H9 (cell line): ENCODE results near the gene TUBGCP6. TPM values are rescaled to one million over a fixed set of nuclear protein-coding genes. Genes with fewer than 3 reads are reported as not detected.
A peak's percentile ranks its signal among the peaks of the same experiment; 100 is the strongest.

ENCODE experiments used
- DNase-seq: peaks from one replicate; pipeline ENCODE4 v3.0.0-alpha.2; 2017
- H2AFZ ChIP-seq: one replicate; pipeline ENCODE4 v1.6.1; 2013; ENCODE audit warnings: mild to moderate bottlenecking, low read length, control low read depth, moderate library complexity
- H2AK5ac ChIP-seq: 2 replicates; pipeline ENCODE4 v1.6.1; 2013; ENCODE audit warnings: low read length, control low read depth, mixed read lengths; ENCODE audit not compliant: insufficient read length
- H2BK120ac ChIP-seq: one replicate; pipeline ENCODE4 v1.6.1; 2013; ENCODE audit warnings: low read depth, mild to moderate bottlenecking, low read length, control low read depth, inconsistent platforms; ENCODE audit not compliant: poor library complexity, severe bottlenecking
- H2BK12ac ChIP-seq: 2 replicates; pipeline ENCODE4 v1.6.1; 2013; ENCODE audit warnings: low read length, control low read depth, mixed read lengths, low read depth; ENCODE audit not compliant: insufficient read length
- H2BK15ac ChIP-seq: 2 replicates; pipeline ENCODE4 v1.6.1; 2013; ENCODE audit warnings: low read depth, low read length, control low read depth
- H2BK20ac ChIP-seq: one replicate; pipeline ENCODE4 v1.6.1; 2013; ENCODE audit warnings: low read depth, mild to moderate bottlenecking, low read length, control low read depth, inconsistent platforms; ENCODE audit not compliant: poor library complexity, severe bottlenecking
- H2BK5ac ChIP-seq: 2 replicates; pipeline ENCODE4 v1.6.1; 2013; ENCODE audit warnings: low read length, control low read depth, mixed read lengths; ENCODE audit not compliant: insufficient read length
- H3K14ac ChIP-seq: 2 replicates; pipeline ENCODE4 v1.6.1; 2013; ENCODE audit warnings: low read length, control low read depth; ENCODE audit not compliant: insufficient read depth
- H3K18ac ChIP-seq: 2 replicates; pipeline ENCODE4 v1.6.1; 2013; ENCODE audit warnings: low read depth, mild to moderate bottlenecking, mixed read lengths, low read length, control low read depth; ENCODE audit not compliant: insufficient read length
- H3K23ac ChIP-seq: 2 replicates; pipeline ENCODE4 v1.6.1; 2013; ENCODE audit warnings: low read length, control low read depth, mixed read lengths, low read depth; ENCODE audit not compliant: insufficient read length
- H3K23me2 ChIP-seq: 2 replicates; pipeline ENCODE4 v1.6.1; 2013; ENCODE audit warnings: low read depth, mild to moderate bottlenecking, mixed read lengths, low read length, control low read depth; ENCODE audit not compliant: insufficient read length, poor library complexity, severe bottlenecking
- H3K27ac ChIP-seq: 2 replicates; pipeline ENCODE4 v1.5.1; 2013; ENCODE audit warnings: low read length, control low read depth, mixed read lengths, low read depth; ENCODE audit not compliant: insufficient read length
- H3K27me3 ChIP-seq: 2 replicates; pipeline ENCODE4 v1.6.1; 2013; ENCODE audit warnings: low read length, control low read depth, inconsistent platforms; ENCODE audit not compliant: insufficient read depth
- H3K4ac ChIP-seq: 2 replicates; pipeline ENCODE4 v1.6.1; 2013; ENCODE audit warnings: low read depth, mild to moderate bottlenecking, control low read depth, inconsistent platforms, low read length, moderate library complexity
- H3K4me1 ChIP-seq: 2 replicates; pipeline ENCODE4 v1.6.1; 2013; ENCODE audit warnings: low read length, control low read depth, inconsistent platforms; ENCODE audit not compliant: insufficient read depth
- H3K4me2 ChIP-seq: 2 replicates; pipeline ENCODE4 v1.6.1; 2013; ENCODE audit warnings: low read length, control low read depth, mixed read lengths; ENCODE audit not compliant: insufficient read length, insufficient read depth
- H3K56ac ChIP-seq: 2 replicates; pipeline ENCODE4 v1.6.1; 2013; ENCODE audit warnings: low read depth, mild to moderate bottlenecking, mixed read lengths, low read length, control low read depth; ENCODE audit not compliant: insufficient read length
- H3K79me1 ChIP-seq: 2 replicates; pipeline ENCODE4 v1.6.1; 2013; ENCODE audit warnings: low read depth, mild to moderate bottlenecking, moderate library complexity, low read length, control low read depth, inconsistent platforms; ENCODE audit not compliant: insufficient read depth, poor library complexity, severe bottlenecking
- H3K79me2 ChIP-seq: 2 replicates; pipeline ENCODE4 v1.6.1; 2013; ENCODE audit warnings: low read length, control low read depth, inconsistent platforms; ENCODE audit not compliant: insufficient read depth
- H3K9ac ChIP-seq: 2 replicates; pipeline ENCODE4 v1.6.1; 2013; ENCODE audit warnings: low read length, control low read depth, mixed read lengths; ENCODE audit not compliant: insufficient read length; ENCODE audit errors: extremely low read depth
- H3K9me3 ChIP-seq: one replicate; pipeline ENCODE4 v1.6.1; 2013; ENCODE audit warnings: low read depth, low read length, inconsistent platforms; ENCODE audit not compliant: control insufficient read depth
- H3T11ph ChIP-seq: one replicate; pipeline ENCODE4 v1.6.1; 2013; ENCODE audit warnings: mild to moderate bottlenecking, low read length, control low read depth, inconsistent platforms
- H4K20me1 ChIP-seq: one replicate; pipeline ENCODE4 v1.6.1; 2013; ENCODE audit not compliant: control insufficient read depth, insufficient read length, insufficient read depth
- H4K5ac ChIP-seq: 2 replicates; pipeline ENCODE4 v1.6.1; 2013; ENCODE audit warnings: low read depth, mild to moderate bottlenecking, mixed read lengths, low read length, control low read depth; ENCODE audit not compliant: insufficient read length
- H4K8ac ChIP-seq: replicated peaks from 2 replicates; pipeline ENCODE4 v1.6.1; 2013; ENCODE audit warnings: low read length, control low read depth, mixed read lengths, low read depth; ENCODE audit not compliant: insufficient read length
- H4K91ac ChIP-seq: 2 replicates; pipeline ENCODE4 v1.6.1; 2013; ENCODE audit warnings: low read depth, mild to moderate bottlenecking, moderate library complexity, mixed read lengths, low read length, control low read depth; ENCODE audit not compliant: insufficient read length
- H3K27ac Mint-ChIP-seq, 3 experiments: 2 replicates in 2 of 3; 3 replicates in 1 of 3; pipeline ENCODE4 v1.8.0; 2020 to 2021; ENCODE audit warnings: mixed read lengths in 3 of 3, mild to moderate bottlenecking in 1 of 3, moderate library complexity in 1 of 3
- H3K27me3 Mint-ChIP-seq: 2 replicates; pipeline ENCODE4 v1.8.0; 2021; ENCODE audit warnings: low read depth, mild to moderate bottlenecking, moderate library complexity, mixed read lengths
- H3K36me3 Mint-ChIP-seq, 3 experiments: 2 replicates in 2 of 3; 3 replicates in 1 of 3; pipeline ENCODE4 v1.8.0; 2020 to 2021; ENCODE audit warnings: low read depth in 3 of 3, mixed read lengths in 3 of 3; ENCODE audit not compliant: insufficient read depth in 1 of 3
- H3K4me1 Mint-ChIP-seq, 2 experiments: 2 replicates each; pipeline ENCODE4 v1.8.0; 2020; ENCODE audit warnings: mixed read lengths in 2 of 2
- H3K4me3 Mint-ChIP-seq, 2 experiments: 2 replicates in 1 of 2; 3 replicates in 1 of 2; pipeline ENCODE4 v1.8.0; 2020 to 2021; ENCODE audit warnings: mild to moderate bottlenecking in 2 of 2, mixed read lengths in 2 of 2, moderate library complexity in 1 of 2
- H3K9me3 Mint-ChIP-seq, 2 experiments: 2 replicates in 1 of 2; 3 replicates in 1 of 2; pipeline ENCODE4 v1.8.0; 2020; ENCODE audit warnings: mild to moderate bottlenecking in 2 of 2, mixed read lengths in 2 of 2, moderate library complexity in 1 of 2
- WGBS: extraction: QIAGEN DNeasy Blood & Tissue Kit; methylation state at CpG from one replicate; pipeline ENCODE4 v1.1.7; 2013; ENCODE audit warnings: missing lambda C conversion rate, low lambda C conversion rate, mixed read lengths; ENCODE audit not compliant: insufficient read length; ENCODE audit errors: extremely low coverage; 5-methylcytosine and 5-hydroxymethylcytosine counted together
- total RNA-seq: library from RNA; stranded (reverse); gene quantifications from 2 replicates; pipeline ENCODE4 v1.2.1, GENCODE V29; 2021
- TF ChIP-seq, protein P1 (sequence below): fragments of 200-600 bp; sonication (generic); conservative IDR thresholded peaks from 3 replicates; pipeline ENCODE4 v1.8.0; 2021; ENCODE audit warnings: antibody characterized with exemption, mild to moderate bottlenecking

The TUBGCP6 gene
- total RNA-seq, 1 experiment from 2014 or later: 29.0 TPM

DNA sequence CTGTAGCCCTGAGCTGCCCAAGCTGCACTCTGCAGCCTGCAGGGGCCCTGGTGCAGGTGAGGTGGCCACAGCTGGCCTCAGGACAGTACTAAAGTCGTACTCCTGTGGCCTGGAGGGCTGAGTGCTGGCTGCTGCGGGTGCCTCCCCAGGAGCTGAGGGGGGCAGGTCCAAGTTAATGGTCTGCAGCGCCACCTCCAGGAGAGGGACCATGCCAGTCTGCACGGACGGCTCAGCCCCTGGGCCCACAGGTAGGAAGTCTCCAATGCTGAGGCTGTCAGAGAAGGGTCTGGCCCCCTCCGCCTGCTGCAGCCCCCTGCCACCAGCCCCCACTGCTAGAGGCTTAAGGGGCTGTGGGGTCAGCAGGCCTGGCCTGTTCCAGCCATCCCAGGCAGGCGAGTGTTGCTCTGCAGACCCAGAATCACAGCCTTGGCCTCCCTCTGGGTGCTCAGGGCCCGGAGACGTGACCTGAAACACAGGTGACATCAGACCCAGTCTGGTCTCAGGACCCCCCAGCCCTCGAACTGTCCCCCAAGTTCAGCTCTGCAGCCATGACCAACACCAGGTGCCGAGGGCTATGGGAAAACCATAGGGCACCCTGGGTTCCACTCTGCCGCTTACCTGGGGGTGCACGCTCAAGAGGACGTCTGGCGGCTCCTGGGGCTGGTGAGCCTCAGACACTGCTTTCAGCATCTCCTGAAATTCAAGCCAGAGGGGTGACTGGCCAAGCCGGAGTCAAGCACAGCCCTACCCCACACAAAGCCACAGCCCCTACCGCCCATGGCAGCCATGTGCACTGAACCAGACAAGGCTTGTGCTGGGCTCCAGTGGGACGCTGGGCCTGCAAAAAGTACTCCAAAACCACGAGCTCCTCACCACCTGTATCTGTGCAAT, 23.2 kb downstream of the TUBGCP6 start:
- Histone ChIP-seq H2BK20ac (no peak overlapping the region), H3T11ph (no peak overlapping the region), H2BK5ac (no peak overlapping the region), H3K56ac (no peak overlapping the region), H3K27me3 (no peaks in the 10 kb centered on the region), H3K18ac (no peak overlapping the region), H3K4me1 (no peaks in the 10 kb centered on the region), H3K4me2 (no peak overlapping the region), H3K9ac (no peak overlapping the region), H4K20me1 (peaks cover 3% of the 10 kb centered on the region), H3K79me2 (no peaks in the 10 kb centered on the region), H2BK12ac (no peak overlapping the region), H3K4ac (no peak overlapping the region), H3K9me3 (no peaks in the 10 kb centered on the region), H2BK15ac (no peak overlapping the region), H2AFZ (no peak overlapping the region), H3K14ac (no peak overlapping the region), H4K5ac (no peak overlapping the region), H3K27ac (no peak overlapping the region), H2AK5ac (no peak overlapping the region), H3K23ac (no peak overlapping the region), H4K8ac (no peak overlapping the region), H3K79me1 (no peaks in the 10 kb centered on the region), H4K91ac (no peak overlapping the region), H3K23me2 (no peaks in the 10 kb centered on the region), H2BK120ac (no peak overlapping the region)
- Mint-ChIP-seq H3K27ac (peak overlapping the region in 1 of 3 experiments; percentile 35; a peak in 1 of 7 replicates), H3K9me3 (no peaks in the 10 kb centered on the region), H3K36me3 (peaks cover 17 to 67% (median 59%) of the 10 kb centered on the region in 3 experiments), H3K4me1 (peaks cover 5 to 9% of the 10 kb centered on the region in 2 experiments), H3K27me3 (no peaks in the 10 kb centered on the region), H3K4me3 (no peak overlapping the region)
- TF ChIP-seq, protein P1, sequence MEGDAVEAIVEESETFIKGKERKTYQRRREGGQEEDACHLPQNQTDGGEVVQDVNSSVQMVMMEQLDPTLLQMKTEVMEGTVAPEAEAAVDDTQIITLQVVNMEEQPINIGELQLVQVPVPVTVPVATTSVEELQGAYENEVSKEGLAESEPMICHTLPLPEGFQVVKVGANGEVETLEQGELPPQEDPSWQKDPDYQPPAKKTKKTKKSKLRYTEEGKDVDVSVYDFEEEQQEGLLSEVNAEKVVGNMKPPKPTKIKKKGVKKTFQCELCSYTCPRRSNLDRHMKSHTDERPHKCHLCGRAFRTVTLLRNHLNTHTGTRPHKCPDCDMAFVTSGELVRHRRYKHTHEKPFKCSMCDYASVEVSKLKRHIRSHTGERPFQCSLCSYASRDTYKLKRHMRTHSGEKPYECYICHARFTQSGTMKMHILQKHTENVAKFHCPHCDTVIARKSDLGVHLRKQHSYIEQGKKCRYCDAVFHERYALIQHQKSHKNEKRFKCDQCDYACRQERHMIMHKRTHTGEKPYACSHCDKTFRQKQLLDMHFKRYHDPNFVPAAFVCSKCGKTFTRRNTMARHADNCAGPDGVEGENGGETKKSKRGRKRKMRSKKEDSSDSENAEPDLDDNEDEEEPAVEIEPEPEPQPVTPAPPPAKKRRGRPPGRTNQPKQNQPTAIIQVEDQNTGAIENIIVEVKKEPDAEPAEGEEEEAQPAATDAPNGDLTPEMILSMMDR: peak; percentile 47
- no peak for DNase-seq
- WGBS: no CpG with 5 or more reads among the region's 19 CpGs
